Measurements from ENCODE around the gene RYR2.
A peak's percentile ranks its signal among the peaks of the same experiment; 100 is the strongest.

Gene RYR2

GRCh38 chr1:237041795-237042525 is at the start of gene RYR2:
RYR2 (plus strand) TSS chr1:237042184; CDS start chr1:237042522, 338 bp downstream.
- no peaks in the 10 kb centered on the region for H3K27me3 ChIP-seq (ENCODE audit: control insufficient read depth in 1 of 2, insufficient read depth in 2 of 2, low read length in 2 of 2)
- peak within 1 kb of the TSS; percentile 49 for H3K27ac ChIP-seq (ENCODE audit: low read length)
- H3K36me3 ChIP-seq (ENCODE audit: control insufficient read depth in 2 of 2, insufficient read depth in 2 of 2, low read length in 2 of 2) = no peaks in the 10 kb centered on the region
- H3K9ac ChIP-seq (ENCODE audit: low read length in 2 of 2) = peak within 1 kb of the TSS; percentile 43 to 57
- no peaks in the 10 kb centered on the region for H3K9me3 ChIP-seq (ENCODE audit: control insufficient read depth in 2 of 2, low read length in 2 of 2)
- H3K4me3 ChIP-seq (ENCODE audit: low read length in 2 of 2) = peak within 1 kb of the TSS; percentile 79
- H3K4me1 ChIP-seq (ENCODE audit: control insufficient read depth, insufficient read depth, low read length) = peaks cover 11% of the 10 kb centered on the region

DNA sequence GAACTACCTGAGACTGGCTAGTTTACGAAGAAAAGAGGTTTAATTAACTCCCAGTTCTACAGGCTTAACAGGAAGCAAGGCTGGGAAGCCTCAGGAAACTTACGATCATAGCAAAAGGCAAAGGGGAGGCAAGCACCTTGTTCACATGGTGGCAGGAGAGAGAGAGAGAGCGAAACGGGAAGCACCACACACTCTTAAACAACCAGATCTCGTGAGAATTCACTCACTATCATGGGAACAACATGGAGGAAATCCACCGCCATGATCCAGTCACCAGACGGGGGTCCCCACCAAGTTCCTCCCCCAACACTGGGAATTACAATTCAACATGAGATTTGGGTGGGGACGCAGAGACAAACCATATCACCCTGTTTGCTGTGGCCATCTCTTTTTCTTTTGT is 49.5 kb upstream of the RYR2 start:
- peaks cover 7 to 13% of the 10 kb centered on the region in 2 donors for H3K9me3 ChIP-seq (ENCODE audit: control insufficient read depth in 2 of 2, low read length in 2 of 2)
- no peaks in the 10 kb centered on the region for H3K27me3 ChIP-seq (ENCODE audit: control insufficient read depth in 1 of 2, insufficient read depth in 2 of 2, low read length in 2 of 2)
- no peak overlapping the region for H3K9ac ChIP-seq (ENCODE audit: low read length in 2 of 2)
- H3K36me3 ChIP-seq (ENCODE audit: control insufficient read depth in 2 of 2, insufficient read depth in 2 of 2, low read length in 2 of 2) = no peaks in the 10 kb centered on the region
- no peak overlapping the region for H3K27ac ChIP-seq (ENCODE audit: low read length)
- peaks cover under 1% of the 10 kb centered on the region for H3K4me1 ChIP-seq (ENCODE audit: control insufficient read depth, insufficient read depth, low read length)
- H3K4me3 ChIP-seq (ENCODE audit: low read length in 2 of 2) = no peak overlapping the region

- Histone ChIP-seq H3K27ac (ENCODE audit: low read length) (no peak overlapping the region), H3K4me3 (ENCODE audit: low read length in 2 of 2) (no peak overlapping the region), H3K36me3 (ENCODE audit: control insufficient read depth in 2 of 2, insufficient read depth in 2 of 2, low read length in 2 of 2) (no peaks in the 10 kb centered on the region), H3K9me3 (ENCODE audit: control insufficient read depth in 2 of 2, low read length in 2 of 2) (peaks cover 7 to 13% of the 10 kb centered on the region in 2 donors), H3K27me3 (ENCODE audit: control insufficient read depth in 1 of 2, insufficient read depth in 2 of 2, low read length in 2 of 2) (no peaks in the 10 kb centered on the region), H3K9ac (ENCODE audit: low read length in 2 of 2) (no peak overlapping the region), H3K4me1 (ENCODE audit: control insufficient read depth, insufficient read depth, low read length) (peaks cover 2% of the 10 kb centered on the region)
Measured at GRCh38 chr1:236994450-236994849, 47.5 kb upstream of the RYR2 start.

DNA sequence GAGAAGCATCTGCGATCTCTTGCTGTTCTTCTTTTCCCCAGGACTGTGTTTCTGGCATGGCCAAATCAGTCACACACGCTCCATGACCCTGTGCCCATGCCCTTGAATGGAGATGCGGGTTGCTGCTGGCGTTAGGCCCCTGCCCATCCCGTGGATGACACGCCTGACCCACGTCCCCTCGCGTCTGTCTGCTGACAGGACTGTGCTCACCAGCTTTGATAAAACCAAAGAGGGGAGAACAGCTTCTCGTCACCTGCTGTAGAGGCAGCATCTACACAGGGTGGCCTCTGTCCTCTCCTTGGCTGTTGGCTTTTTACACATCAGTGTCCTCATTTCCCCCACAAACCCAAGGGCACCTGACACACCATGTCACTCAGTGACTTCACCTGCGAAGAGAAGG is 44.6 kb upstream of the RYR2 start:
- Histone ChIP-seq H3K27ac (ENCODE audit: low read length) (no peak overlapping the region), H3K9ac (ENCODE audit: low read length in 2 of 2) (no peak overlapping the region), H3K9me3 (ENCODE audit: control insufficient read depth in 2 of 2, low read length in 2 of 2) (no peaks in the 10 kb centered on the region), H3K27me3 (ENCODE audit: control insufficient read depth in 1 of 2, insufficient read depth in 2 of 2, low read length in 2 of 2) (no peaks in the 10 kb centered on the region), H3K36me3 (ENCODE audit: control insufficient read depth in 2 of 2, insufficient read depth in 2 of 2, low read length in 2 of 2) (no peaks in the 10 kb centered on the region), H3K4me1 (ENCODE audit: control insufficient read depth, insufficient read depth, low read length) (peaks cover 2% of the 10 kb centered on the region), H3K4me3 (ENCODE audit: low read length in 2 of 2) (no peak overlapping the region)

- no peaks in the 10 kb centered on the region for H3K9me3 ChIP-seq (ENCODE audit: control insufficient read depth in 2 of 2, low read length in 2 of 2)
- peaks cover 2% of the 10 kb centered on the region for H3K4me1 ChIP-seq (ENCODE audit: control insufficient read depth, insufficient read depth, low read length)
- H3K36me3 ChIP-seq (ENCODE audit: control insufficient read depth in 2 of 2, insufficient read depth in 2 of 2, low read length in 2 of 2) = no peaks in the 10 kb centered on the region
- no peaks in the 10 kb centered on the region for H3K27me3 ChIP-seq (ENCODE audit: control insufficient read depth in 1 of 2, insufficient read depth in 2 of 2, low read length in 2 of 2)
- H3K4me3 ChIP-seq (ENCODE audit: low read length in 2 of 2) = no peak overlapping the region
- no peak overlapping the region for H3K27ac ChIP-seq (ENCODE audit: low read length)
- H3K9ac ChIP-seq (ENCODE audit: low read length in 2 of 2) = no peak overlapping the region
Measured at GRCh38 chr1:236997882-236998281, 44.1 kb upstream of the RYR2 start.

DNA sequence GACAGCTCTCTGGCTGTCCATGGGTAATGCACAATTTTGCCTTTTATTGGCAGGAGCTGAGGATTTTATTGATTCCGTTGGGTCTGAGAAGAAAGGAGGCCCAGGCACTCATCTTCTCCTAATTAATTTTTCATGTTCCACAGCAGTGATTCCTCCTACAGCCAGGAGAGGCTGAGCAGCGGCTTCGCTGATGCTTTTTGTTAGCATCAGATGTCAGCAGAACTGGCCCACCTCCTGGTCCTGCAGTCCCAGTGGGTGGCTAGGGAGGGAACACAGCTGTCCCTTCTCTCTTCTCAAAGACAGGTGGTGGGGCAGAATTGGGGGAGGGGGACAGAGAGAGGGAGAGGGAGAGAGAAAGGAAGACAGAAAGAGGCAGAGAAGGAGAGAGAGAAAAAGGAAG is 43.4 kb upstream of the RYR2 start:
- no peak overlapping the region for H3K27ac ChIP-seq (ENCODE audit: low read length)
- no peak overlapping the region for H3K9ac ChIP-seq (ENCODE audit: low read length in 2 of 2)
- H3K36me3 ChIP-seq (ENCODE audit: control insufficient read depth in 2 of 2, insufficient read depth in 2 of 2, low read length in 2 of 2) = no peaks in the 10 kb centered on the region
- no peaks in the 10 kb centered on the region for H3K27me3 ChIP-seq (ENCODE audit: control insufficient read depth in 1 of 2, insufficient read depth in 2 of 2, low read length in 2 of 2)
- no peak overlapping the region for H3K4me3 ChIP-seq (ENCODE audit: low read length in 2 of 2)
- H3K4me1 ChIP-seq (ENCODE audit: control insufficient read depth, insufficient read depth, low read length) = peaks cover 2% of the 10 kb centered on the region
- no peaks in the 10 kb centered on the region for H3K9me3 ChIP-seq (ENCODE audit: control insufficient read depth in 2 of 2, low read length in 2 of 2)

GRCh38 chr1:237000191-237000590 is 41.8 kb upstream of the RYR2 start:
- Histone ChIP-seq H3K27me3 (ENCODE audit: control insufficient read depth in 1 of 2, insufficient read depth in 2 of 2, low read length in 2 of 2) (no peaks in the 10 kb centered on the region), H3K27ac (ENCODE audit: low read length) (no peak overlapping the region), H3K4me1 (ENCODE audit: control insufficient read depth, insufficient read depth, low read length) (peaks cover 2% of the 10 kb centered on the region), H3K9ac (ENCODE audit: low read length in 2 of 2) (no peak overlapping the region), H3K36me3 (ENCODE audit: control insufficient read depth in 2 of 2, insufficient read depth in 2 of 2, low read length in 2 of 2) (no peaks in the 10 kb centered on the region), H3K9me3 (ENCODE audit: control insufficient read depth in 2 of 2, low read length in 2 of 2) (no peaks in the 10 kb centered on the region), H3K4me3 (ENCODE audit: low read length in 2 of 2) (no peak overlapping the region)

GRCh38 chr1:237003516-237003915 is 38.5 kb upstream of the RYR2 start:
- no peaks in the 10 kb centered on the region for H3K4me1 ChIP-seq (ENCODE audit: control insufficient read depth, insufficient read depth, low read length)
- H3K27ac ChIP-seq (ENCODE audit: low read length) = no peak overlapping the region
- no peaks in the 10 kb centered on the region for H3K36me3 ChIP-seq (ENCODE audit: control insufficient read depth in 2 of 2, insufficient read depth in 2 of 2, low read length in 2 of 2)
- H3K9ac ChIP-seq (ENCODE audit: low read length in 2 of 2) = no peak overlapping the region
- H3K27me3 ChIP-seq (ENCODE audit: control insufficient read depth in 1 of 2, insufficient read depth in 2 of 2, low read length in 2 of 2) = no peaks in the 10 kb centered on the region
- no peaks in the 10 kb centered on the region for H3K9me3 ChIP-seq (ENCODE audit: control insufficient read depth in 2 of 2, low read length in 2 of 2)
- no peak overlapping the region for H3K4me3 ChIP-seq (ENCODE audit: low read length in 2 of 2)

- Histone ChIP-seq H3K4me1 (ENCODE audit: control insufficient read depth, insufficient read depth, low read length) (no peaks in the 10 kb centered on the region), H3K4me3 (ENCODE audit: low read length in 2 of 2) (no peak within 1 kb of the TSS), H3K9ac (ENCODE audit: low read length in 2 of 2) (no peak within 1 kb of the TSS)
Measured at GRCh38 chr1:237004116-237004515, 37.9 kb upstream of the RYR2 start, which contains the start of gene MT1HL1. MT1HL1 (minus strand) TSS chr1:237004441; CDS start chr1:237004372, 69 bp downstream.

DNA sequence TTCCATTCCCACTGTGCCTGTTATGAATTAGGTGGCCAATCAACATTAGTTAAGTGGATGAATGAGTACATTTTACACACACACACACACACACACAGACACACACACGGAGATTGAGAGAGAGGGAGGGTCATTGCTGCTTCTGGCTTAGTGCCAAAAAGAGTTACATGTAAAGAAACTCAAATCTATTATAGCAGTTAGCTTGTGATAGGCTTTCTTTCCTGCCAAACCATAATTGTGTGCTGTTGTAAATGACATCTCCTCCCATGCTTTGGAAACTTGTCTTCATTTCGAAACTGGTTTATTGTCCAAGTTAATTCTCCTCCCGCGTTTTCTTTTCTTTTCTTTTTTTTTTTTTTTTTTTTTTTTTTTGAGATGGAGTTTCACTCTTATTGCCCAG is 36.3 kb upstream of the RYR2 start:
- no peaks in the 10 kb centered on the region for H3K9me3 ChIP-seq (ENCODE audit: control insufficient read depth in 2 of 2, low read length in 2 of 2)
- no peaks in the 10 kb centered on the region for H3K27me3 ChIP-seq (ENCODE audit: control insufficient read depth in 1 of 2, insufficient read depth in 2 of 2, low read length in 2 of 2)
- H3K36me3 ChIP-seq (ENCODE audit: control insufficient read depth in 2 of 2, insufficient read depth in 2 of 2, low read length in 2 of 2) = no peaks in the 10 kb centered on the region
- peaks cover 2% of the 10 kb centered on the region for H3K4me1 ChIP-seq (ENCODE audit: control insufficient read depth, insufficient read depth, low read length)
- H3K27ac ChIP-seq (ENCODE audit: low read length) = no peak overlapping the region
- H3K4me3 ChIP-seq (ENCODE audit: low read length in 2 of 2) = no peak overlapping the region
- H3K9ac ChIP-seq (ENCODE audit: low read length in 2 of 2) = no peak overlapping the region

More at GRCh38 chr1:237004116-237004515, 37.9 kb upstream of the RYR2 start, which contains the start of gene MT1HL1:
- no peaks in the 10 kb centered on the region for H3K9me3 ChIP-seq (ENCODE audit: control insufficient read depth in 2 of 2, low read length in 2 of 2)
- H3K27ac ChIP-seq (ENCODE audit: low read length) = no peak within 1 kb of the TSS
- no peaks in the 10 kb centered on the region for H3K36me3 ChIP-seq (ENCODE audit: control insufficient read depth in 2 of 2, insufficient read depth in 2 of 2, low read length in 2 of 2)
- no peaks in the 10 kb centered on the region for H3K27me3 ChIP-seq (ENCODE audit: control insufficient read depth in 1 of 2, insufficient read depth in 2 of 2, low read length in 2 of 2)

DNA sequence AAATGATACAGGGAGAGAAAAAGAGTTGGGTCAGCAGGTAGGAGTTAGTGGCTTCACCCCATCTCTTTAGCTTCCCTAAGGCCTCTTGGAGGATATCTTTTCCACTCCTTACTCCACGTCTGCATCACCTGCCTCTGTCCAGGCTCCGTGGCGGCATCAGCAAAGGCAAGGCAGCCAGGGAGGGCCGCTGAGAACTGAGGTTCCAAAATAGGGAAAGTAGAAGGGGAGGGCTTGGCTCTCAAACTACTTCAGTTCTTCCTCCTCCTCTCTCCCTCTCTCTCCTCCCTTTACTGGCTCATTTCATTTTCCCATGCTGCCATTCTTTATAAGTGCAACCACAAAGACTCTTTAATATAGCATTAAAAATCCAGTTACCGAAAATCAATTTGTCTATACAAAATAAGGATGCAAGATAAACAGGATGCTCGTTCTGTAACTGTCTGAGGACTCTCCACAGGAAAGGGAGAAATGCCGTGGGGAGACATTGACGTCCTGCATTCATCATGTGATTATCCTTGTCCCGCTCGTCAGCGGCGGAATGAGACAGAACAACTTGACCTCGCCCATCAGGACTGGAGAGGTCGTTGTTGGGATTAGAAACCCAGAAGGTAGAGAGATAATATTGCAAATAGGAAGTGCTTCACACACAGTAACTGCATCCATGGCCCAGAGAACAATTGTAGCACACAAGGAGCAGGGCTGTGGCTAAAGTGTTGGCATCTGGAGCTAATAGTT is 34.7 kb upstream of the RYR2 start:
- peaks cover 12% of the 10 kb centered on the region for H3K4me1 ChIP-seq (ENCODE audit: control insufficient read depth, insufficient read depth, low read length)
- H3K4me3 ChIP-seq (ENCODE audit: low read length in 2 of 2) = no peak overlapping the region
- no peaks in the 10 kb centered on the region for H3K27me3 ChIP-seq (ENCODE audit: control insufficient read depth in 1 of 2, insufficient read depth in 2 of 2, low read length in 2 of 2)
- H3K9me3 ChIP-seq (ENCODE audit: control insufficient read depth in 2 of 2, low read length in 2 of 2) = no peaks in the 10 kb centered on the region
- H3K27ac ChIP-seq (ENCODE audit: low read length) = no peak overlapping the region
- H3K9ac ChIP-seq (ENCODE audit: low read length in 2 of 2) = no peak overlapping the region
- no peaks in the 10 kb centered on the region for H3K36me3 ChIP-seq (ENCODE audit: control insufficient read depth in 2 of 2, insufficient read depth in 2 of 2, low read length in 2 of 2)
